A172 (cell line): ENCODE results near the gene TAX1BP1. TPM values are rescaled to one million over a fixed set of nuclear protein-coding genes. Genes with fewer than 3 reads are reported as not detected.

Experiments
- DNase-seq: peaks from one replicate; pipeline ENCODE4 v3.0.0-alpha.2; 2015; ENCODE audit warnings: low spot score
- total RNA-seq: library from RNA; depleted of rRNA; stranded (reverse); fragments of >200 nt; shearing (Covaris generic); gene quantifications from 2 replicates; pipeline ENCODE4 v1.2.3, GENCODE V29; 2014; rRNA removed

Gene TAX1BP1
- total RNA-seq: 159 and 174 TPM in 2 replicates

GRCh38 chr7:27739909-27740448 lies at the start of gene TAX1BP1:
Gene TAX1BP1, plus strand, starts transcription at chr7:27740162. Its CDS starts 8,363 bp downstream, at chr7:27748525.
- peak; percentile 96 for DNase-seq

GRCh38 chr7:27690649-27691048 lies 49.3 kb upstream of the TAX1BP1 start:
- DNase-seq: no peak

- no peak for DNase-seq
Measured at GRCh38 chr7:27693794-27694193, 46.2 kb upstream of the TAX1BP1 start.

GRCh38 chr7:27695096-27695495 lies 44.9 kb upstream of the TAX1BP1 start:
- no peak for DNase-seq

GRCh38 chr7:27697861-27698430 lies 42.0 kb upstream of the TAX1BP1 start:
- peak; percentile 18 for DNase-seq

GRCh38 chr7:27699751-27700150 lies 40.2 kb upstream of the TAX1BP1 start:
- DNase-seq: no peak

- no peak for DNase-seq
Measured at GRCh38 chr7:27700501-27700900, 39.5 kb upstream of the TAX1BP1 start.

GRCh38 chr7:27703181-27703580 lies 36.8 kb upstream of the TAX1BP1 start:
- no peak for DNase-seq

- DNase-seq: no peak
Measured at GRCh38 chr7:27704422-27705199, 35.4 kb upstream of the TAX1BP1 start.

- no peak for DNase-seq
Measured at GRCh38 chr7:27705200-27705594, 34.8 kb upstream of the TAX1BP1 start.

GRCh38 chr7:27708485-27708884 lies 31.5 kb upstream of the TAX1BP1 start:
- no peak for DNase-seq

- DNase-seq: peak; percentile 62
Measured at GRCh38 chr7:27709137-27710075, 30.6 kb upstream of the TAX1BP1 start.

GRCh38 chr7:27712217-27712616 lies 27.7 kb upstream of the TAX1BP1 start:
- no peak for DNase-seq

GRCh38 chr7:27714831-27715444 lies 25.0 kb upstream of the TAX1BP1 start:
- peak; percentile 46 for DNase-seq

- peak; percentile 71 for DNase-seq
Measured at GRCh38 chr7:27723085-27723484, 16.9 kb upstream of the TAX1BP1 start.

- DNase-seq: no peak
Measured at GRCh38 chr7:27727058-27727457, 12.9 kb upstream of the TAX1BP1 start.

- DNase-seq: no peak
Measured at GRCh38 chr7:27730112-27730511, 9.8 kb upstream of the TAX1BP1 start.

- no peak for DNase-seq
Measured at GRCh38 chr7:27734583-27734982, 5.4 kb upstream of the TAX1BP1 start.

GRCh38 chr7:27735165-27735564 lies 4.8 kb upstream of the TAX1BP1 start:
- no peak for DNase-seq

- DNase-seq: no peak
Measured at GRCh38 chr7:27735831-27736230, 4.1 kb upstream of the TAX1BP1 start.

GRCh38 chr7:27737178-27737577 lies 2.8 kb upstream of the TAX1BP1 start:
- no peak for DNase-seq

GRCh38 chr7:27737616-27738015 lies 2.3 kb upstream of the TAX1BP1 start:
- DNase-seq: no peak
